SIG-M5 treated with dmso at 0.1 percent for 504 hours (cell line): ENCODE measurements around the gene KHDRBS1.
"Not testable (repeated sequence)": the region's sequence is repeated elsewhere in the genome, so short reads cannot be mapped to it uniquely, and the experiment has no call there.

ENCODE experiments used
- DNase-seq: peaks from one replicate; lab custom pipeline; 2025; ENCODE audit not compliant: unreplicated experiment; lab: John Stamatoyannopoulos, UW

KHDRBS1 gene

GRCh38 chr1:32013386-32014198 is at the start of gene KHDRBS1:
KHDRBS1 (plus strand) TSS chr1:32013868; CDS start chr1:32013996, 128 bp downstream.
- peak; percentile 96 for DNase-seq

GRCh38 chr1:31970873-31971272 is 42.8 kb upstream of the KHDRBS1 start:
- DNase-seq = no peak

GRCh38 chr1:31976401-31976800 is 37.3 kb upstream of the KHDRBS1 start:
- no peak for DNase-seq

GRCh38 chr1:31977385-31978131 is 36.1 kb upstream of the KHDRBS1 start:
- DNase-seq = peak; percentile 39

- DNase-seq = no peak
Measured at GRCh38 chr1:31978843-31979400, 34.7 kb upstream of the KHDRBS1 start.

- DNase-seq = no peak
Measured at GRCh38 chr1:31980835-31981455, 32.7 kb upstream of the KHDRBS1 start.

- DNase-seq = no peak
Measured at GRCh38 chr1:31981456-31981839, 32.2 kb upstream of the KHDRBS1 start.

GRCh38 chr1:31981972-31982371 is 31.7 kb upstream of the KHDRBS1 start:
- DNase-seq = no peak

- DNase-seq = no peak
Measured at GRCh38 chr1:31984419-31985347, 29.0 kb upstream of the KHDRBS1 start.

GRCh38 chr1:31985430-31985829 is 28.2 kb upstream of the KHDRBS1 start:
- DNase-seq = no peak

- no peak for DNase-seq
Measured at GRCh38 chr1:31987135-31987619, 26.5 kb upstream of the KHDRBS1 start.

GRCh38 chr1:31989964-31990363 is 23.7 kb upstream of the KHDRBS1 start:
- DNase-seq = no peak

GRCh38 chr1:31991182-31991581 is 22.5 kb upstream of the KHDRBS1 start:
- no peak for DNase-seq

- DNase-seq = no peak
Measured at GRCh38 chr1:31995263-31995662, 18.4 kb upstream of the KHDRBS1 start.

- DNase-seq = not testable (repeated sequence)
Measured at GRCh38 chr1:31996121-31996520, 17.5 kb upstream of the KHDRBS1 start.

GRCh38 chr1:32001863-32002262 is 11.8 kb upstream of the KHDRBS1 start:
- DNase-seq = no peak

GRCh38 chr1:32002285-32002684 is 11.4 kb upstream of the KHDRBS1 start:
- DNase-seq = not testable (repeated sequence)

GRCh38 chr1:32005522-32005921 is 8.1 kb upstream of the KHDRBS1 start:
- DNase-seq = peak; percentile 73

GRCh38 chr1:32007591-32007940 is 6.1 kb upstream of the KHDRBS1 start:
- no peak for DNase-seq

- DNase-seq = no peak
Measured at GRCh38 chr1:32010246-32010645, 3.4 kb upstream of the KHDRBS1 start.
